ENCODE results near the gene ZNF3.

The ZNF3 gene

GRCh38 chr7:100100420-100101015 is 19.0 kb upstream of the ZNF3 start:
- no peak for TF ChIP-seq CTCF (IDR thresholded peaks at IDR 0.05; ENCODE audit: insufficient read depth, low read depth, low read length, missing control alignments)
- peak; percentile 97 for DNase-seq (ENCODE audit: low read depth)
- peak overlapping the region; percentile 80 for H3K4me3 ChIP-seq (ENCODE audit: low read depth, low read length)

- H3K4me3 ChIP-seq (ENCODE audit: low read depth, low read length): peak overlapping the region; percentile 80
- no peak for DNase-seq (ENCODE audit: low read depth)
- TF ChIP-seq CTCF (IDR thresholded peaks at IDR 0.05; ENCODE audit: insufficient read depth, low read depth, low read length, missing control alignments): no peak
These were observed 17.9 kb upstream of the ZNF3 start for GRCh38 chr7:100099452-100099851.

GRCh38 chr7:100098913-100099312 is 17.4 kb upstream of the ZNF3 start:
- no peak overlapping the region for H3K4me3 ChIP-seq (ENCODE audit: low read depth, low read length)
- TF ChIP-seq CTCF (IDR thresholded peaks at IDR 0.05; ENCODE audit: insufficient read depth, low read depth, low read length, missing control alignments): no peak
- no peak for DNase-seq (ENCODE audit: low read depth)

GRCh38 chr7:100095704-100096103 is 14.2 kb upstream of the ZNF3 start:
- H3K4me3 ChIP-seq (ENCODE audit: low read depth, low read length): no peak overlapping the region
- DNase-seq (ENCODE audit: low read depth): no peak
- TF ChIP-seq CTCF (IDR thresholded peaks at IDR 0.05; ENCODE audit: insufficient read depth, low read depth, low read length, missing control alignments): no peak

GRCh38 chr7:100095289-100095688 is 13.8 kb upstream of the ZNF3 start:
- no peak for DNase-seq (ENCODE audit: low read depth)
- TF ChIP-seq CTCF (IDR thresholded peaks at IDR 0.05; ENCODE audit: insufficient read depth, low read depth, low read length, missing control alignments): no peak
- no peak overlapping the region for H3K4me3 ChIP-seq (ENCODE audit: low read depth, low read length)

- DNase-seq (ENCODE audit: low read depth): no peak
- TF ChIP-seq CTCF (IDR thresholded peaks at IDR 0.05; ENCODE audit: insufficient read depth, low read depth, low read length, missing control alignments): no peak
- H3K4me3 ChIP-seq (ENCODE audit: low read depth, low read length): no peak overlapping the region
These were observed 12.5 kb upstream of the ZNF3 start for GRCh38 chr7:100093925-100094486.

- DNase-seq (ENCODE audit: low read depth): no peak
- no peak for TF ChIP-seq CTCF (IDR thresholded peaks at IDR 0.05; ENCODE audit: insufficient read depth, low read depth, low read length, missing control alignments)
- H3K4me3 ChIP-seq (ENCODE audit: low read depth, low read length): no peak overlapping the region
These were observed 12.0 kb upstream of the ZNF3 start for GRCh38 chr7:100093498-100093897.
